Measurements from ENCODE around the gene EEIG1.

The EEIG1 gene

DNA sequence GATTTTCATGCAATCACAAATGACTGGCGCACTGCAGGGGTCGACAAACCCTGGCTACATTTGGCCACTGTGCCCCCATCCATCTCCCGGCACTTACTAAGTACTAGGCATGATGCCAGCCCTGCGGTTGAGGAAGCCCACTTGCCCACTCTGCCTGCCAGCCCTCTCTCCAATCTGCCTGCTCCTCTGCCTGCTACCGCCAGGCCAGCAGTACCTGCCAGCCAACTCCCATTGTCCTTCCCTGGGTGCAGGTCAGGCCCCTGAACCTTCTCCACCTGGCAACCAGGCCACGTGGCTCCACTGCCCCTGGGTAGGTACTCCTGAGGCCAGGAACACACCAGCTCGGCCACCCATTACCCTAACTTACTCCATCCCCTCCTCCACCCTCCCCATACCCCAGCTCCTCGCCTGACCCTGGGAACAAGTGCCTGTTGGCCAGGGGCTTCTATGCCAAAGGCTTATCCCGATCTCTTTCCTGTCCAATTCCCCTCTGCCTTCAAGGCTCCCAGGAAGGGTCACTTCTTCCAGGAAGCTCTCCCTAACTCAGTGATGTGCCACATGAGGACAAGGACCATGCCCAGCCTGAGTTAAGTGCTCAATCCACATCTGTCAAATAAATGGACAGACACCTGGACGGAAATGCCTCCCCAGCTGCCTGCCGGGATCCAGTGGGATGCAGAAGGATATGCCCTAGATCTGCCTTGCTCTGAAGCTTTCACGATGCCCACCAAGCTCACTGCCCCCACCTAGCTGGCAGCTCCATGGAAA, 6.6 kb downstream of the EEIG1 start:
- peak; percentile 72 for DNase-seq

DNA sequence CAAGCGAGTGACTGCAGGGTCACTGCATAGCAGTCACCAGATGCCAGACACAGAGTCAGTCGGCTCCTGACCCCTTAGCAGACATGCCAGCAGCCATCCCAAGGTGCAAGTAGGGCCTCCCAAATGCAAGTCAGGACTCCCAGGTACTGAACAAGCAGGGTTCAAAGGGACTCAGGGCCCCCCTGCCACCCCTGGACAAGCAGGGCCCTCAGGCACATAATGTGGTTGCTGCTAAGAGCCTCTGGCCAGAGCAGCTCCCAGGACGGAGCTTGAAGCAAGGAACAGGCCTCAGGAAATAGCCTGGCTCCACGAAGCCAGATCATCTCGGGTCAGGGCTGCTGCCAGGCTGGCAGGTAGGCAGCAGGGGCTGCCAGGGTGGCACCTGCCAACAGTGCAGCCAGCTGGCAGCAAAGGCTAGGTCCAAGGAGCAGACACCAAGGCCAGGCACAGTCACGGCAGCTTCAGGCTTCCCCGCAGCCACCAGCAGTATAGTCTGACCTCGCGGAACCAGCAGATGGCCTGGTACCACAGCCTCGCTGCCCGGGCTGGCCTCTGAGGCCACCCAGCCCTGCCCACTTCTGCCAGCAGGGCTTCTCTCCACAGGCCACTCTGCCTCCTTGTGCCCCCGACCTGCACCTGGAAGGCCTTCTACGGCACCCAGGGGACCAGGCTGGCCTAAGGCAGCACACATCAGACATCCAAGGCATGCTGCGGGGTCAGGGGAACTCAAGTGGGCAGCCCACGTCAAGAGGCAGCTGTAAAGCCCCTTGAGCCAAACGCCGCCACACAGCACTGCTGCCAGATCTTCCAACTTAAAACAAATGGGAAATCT, 7.4 kb downstream of the EEIG1 start:
- peak; percentile 61 for DNase-seq

DNA sequence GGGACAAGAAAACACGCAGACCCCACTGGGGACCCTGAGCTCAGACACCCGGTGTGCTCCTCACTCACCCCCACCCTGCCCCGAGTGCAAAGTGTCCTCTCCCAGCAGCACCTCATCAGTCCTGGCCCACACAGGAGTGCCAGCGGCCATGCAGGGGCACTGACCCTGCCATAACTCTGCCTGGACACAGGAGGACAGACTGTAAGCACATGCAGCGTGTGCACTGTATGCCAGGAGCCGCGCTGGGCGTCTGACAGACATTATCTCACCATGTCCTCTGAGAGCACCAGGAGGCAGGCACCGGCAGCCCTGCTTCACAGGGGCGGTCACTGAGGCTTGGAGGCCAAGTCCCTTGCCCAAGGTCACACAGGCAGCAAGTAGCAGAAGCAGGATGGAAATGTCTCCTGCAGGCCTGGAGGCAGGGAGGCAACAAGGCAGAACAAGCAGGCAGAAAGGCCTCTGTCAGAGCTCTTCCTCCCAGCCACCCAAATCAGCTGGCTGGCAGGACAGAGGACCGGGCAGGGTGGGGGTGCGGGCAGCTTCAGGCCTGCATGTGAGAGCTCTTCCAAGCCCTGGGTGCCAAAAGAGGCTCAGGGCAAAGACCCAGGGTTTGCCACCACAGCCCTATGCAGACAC, 8.4 kb downstream of the EEIG1 start:
- no peak for DNase-seq

DNA sequence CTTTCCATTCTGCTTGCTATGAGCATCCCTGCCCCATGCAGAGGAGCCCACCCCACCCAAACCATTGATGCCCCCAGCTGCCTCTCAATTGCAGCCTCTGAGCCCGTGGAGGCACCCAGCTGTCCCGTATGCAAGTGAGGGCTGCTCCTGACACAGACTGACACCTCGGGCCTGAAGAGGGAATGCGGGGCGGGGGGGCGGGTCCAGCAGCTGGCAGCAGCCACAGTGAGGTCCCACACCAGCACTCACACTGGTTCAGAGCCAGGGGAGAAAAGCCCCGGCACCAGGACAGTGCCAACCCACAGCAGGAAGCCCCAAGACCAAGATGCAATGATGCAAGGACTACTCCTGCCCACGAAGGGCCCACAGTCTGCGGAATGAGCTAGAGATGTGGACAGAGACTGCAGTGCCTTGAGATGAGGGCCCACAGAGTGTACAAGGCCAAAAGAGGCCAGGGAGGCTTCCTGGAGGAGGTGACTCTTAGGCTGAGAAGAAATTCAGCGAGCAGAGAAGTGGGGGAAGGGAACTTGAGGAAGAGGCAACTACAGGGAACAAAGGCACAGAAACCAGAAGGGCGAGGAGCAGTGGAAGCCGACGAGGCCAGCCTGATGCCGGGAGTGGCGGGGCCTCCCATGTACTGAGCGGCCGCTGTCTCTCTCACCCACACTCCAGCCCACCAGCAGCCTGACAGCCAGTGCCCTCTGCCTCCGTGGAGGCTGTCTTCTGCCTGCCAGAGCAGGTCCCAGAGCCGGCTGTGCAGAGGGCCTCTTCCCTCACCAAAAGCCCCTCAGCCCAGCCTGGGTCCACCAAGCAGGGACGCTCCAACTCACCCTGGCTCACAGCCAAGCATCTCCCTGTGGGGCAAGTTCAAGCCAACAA, 9.2 kb downstream of the EEIG1 start:
- no peak for DNase-seq

DNA sequence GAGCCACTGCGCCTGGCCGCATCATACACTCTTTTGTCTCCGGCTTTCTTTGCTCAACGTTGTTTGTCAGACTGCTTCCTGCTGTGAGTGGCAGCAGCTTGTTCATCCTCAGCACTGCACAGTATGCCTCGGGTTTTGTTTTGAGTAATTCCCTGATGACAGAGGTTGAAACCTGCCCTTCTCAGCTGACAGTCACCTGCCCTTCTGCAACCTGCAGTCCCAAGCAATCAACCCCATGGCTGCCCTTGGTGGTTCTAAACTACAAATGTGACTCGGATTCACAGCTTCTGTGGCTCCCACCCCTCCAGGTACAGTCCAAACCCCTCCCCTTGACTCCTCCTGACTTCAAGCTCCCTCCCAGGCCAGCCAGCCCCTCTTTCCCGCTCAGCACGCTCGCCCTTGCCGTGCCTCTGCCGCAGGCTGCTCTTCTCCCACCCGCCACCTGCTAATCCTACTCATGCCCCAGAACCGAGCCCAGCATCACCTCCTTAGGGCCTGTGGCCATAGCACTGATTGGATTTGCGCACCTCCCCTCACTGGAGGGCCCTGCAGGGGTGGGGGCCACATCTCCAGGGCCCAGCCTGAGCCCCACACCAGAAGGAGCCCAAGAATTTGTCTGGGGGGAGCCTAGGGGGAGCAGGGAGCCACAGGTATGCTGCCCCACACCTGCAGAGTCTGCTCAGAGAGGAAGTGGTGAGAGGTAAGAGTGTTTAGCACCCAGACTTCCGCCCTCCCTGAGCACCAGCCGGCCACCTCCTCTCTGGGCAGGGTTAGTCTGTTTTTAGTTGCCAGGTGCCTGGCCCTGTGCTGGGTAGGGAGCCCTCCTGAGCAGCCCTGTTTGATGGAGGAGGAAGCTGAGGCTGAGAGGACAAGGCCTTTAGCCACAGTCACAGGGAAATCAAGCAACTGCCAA, 10.1 kb downstream of the EEIG1 start:
- DNase-seq: peak; percentile 36

DNA sequence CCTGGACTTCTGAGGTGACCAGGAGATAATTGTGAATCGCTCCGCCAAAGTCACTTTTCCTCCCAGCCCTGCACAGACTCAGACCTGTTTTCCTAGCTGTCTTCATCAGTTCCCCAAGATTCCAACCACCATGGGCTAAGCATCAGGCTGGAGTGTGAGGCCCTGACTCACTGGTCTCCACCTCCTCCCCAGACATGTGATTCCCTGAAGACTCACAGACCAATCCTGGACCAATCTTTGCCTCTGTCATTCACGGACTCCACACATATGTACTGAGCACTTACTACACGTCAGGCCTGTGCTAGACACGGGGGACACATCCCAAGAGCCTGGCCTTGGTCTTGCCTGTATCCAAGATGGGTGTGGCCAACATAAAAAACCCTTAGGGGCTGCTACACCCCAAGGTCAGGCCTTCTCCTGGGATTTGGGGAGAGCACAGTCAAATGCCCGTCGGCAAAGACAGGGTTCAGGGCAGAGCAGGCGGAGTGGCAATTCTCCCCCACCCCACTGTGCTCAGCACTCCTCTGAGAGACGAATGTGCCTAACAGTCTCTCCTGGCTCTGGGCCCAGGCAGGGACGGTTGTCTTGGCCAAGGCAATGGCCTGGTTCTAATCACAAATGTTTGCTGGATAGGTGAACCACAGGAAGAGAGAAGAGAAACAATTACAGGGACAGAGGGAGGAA, 11.9 kb downstream of the EEIG1 start:
- DNase-seq: peak; percentile 68

DNA sequence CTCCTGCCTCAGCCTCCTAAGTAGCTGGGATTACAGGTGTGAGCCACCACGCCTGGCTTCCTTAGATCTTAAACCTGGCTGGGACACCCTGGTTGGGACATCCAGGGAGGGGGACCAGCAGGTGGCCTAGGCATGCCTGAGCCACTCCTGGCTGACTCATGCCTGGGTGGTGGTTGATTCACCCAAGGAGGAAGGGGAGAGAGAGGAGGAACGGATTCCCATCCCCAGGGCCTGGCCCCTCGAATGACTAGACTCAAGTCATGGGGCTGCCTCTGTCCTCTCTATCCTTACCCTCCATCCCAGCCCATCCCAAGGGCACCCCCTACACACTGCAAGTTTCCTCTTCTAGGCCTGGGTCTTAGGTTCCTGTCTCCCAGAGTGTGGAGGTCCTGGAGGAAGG, 12.7 kb downstream of the EEIG1 start:
- DNase-seq: no peak

DNA sequence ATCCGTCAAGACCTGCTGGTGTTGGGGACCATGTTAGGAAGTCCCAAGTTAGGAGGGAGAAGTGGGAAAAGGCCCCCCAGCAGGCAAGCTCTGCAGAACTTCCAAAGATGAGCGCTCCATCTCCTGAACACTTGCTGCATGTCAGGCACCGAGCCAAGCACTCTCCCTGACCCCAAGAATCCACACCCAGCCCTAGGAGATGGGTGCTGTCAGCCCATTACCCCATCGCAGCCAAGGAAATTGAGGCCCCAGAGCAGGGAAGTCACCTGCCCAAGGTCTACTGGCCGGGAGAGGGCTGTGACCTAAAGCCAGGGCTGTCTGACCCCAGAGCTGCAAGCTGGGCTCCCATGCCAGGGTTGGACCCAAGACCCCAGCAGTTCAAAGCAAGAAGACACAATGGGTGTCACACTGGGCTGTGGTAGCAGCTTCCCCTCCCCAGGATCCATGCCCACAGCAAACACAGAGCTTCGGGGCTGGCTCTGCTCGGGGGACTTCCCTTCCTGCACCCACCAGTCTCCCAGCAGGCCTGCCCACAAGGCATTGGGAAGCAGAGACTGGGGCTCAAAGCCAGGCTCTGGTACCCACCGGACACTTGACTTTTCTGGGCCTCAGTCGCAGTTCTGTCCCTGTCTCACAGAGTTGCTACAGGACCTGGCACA, 13.5 kb downstream of the EEIG1 start:
- DNase-seq: no peak

DNA sequence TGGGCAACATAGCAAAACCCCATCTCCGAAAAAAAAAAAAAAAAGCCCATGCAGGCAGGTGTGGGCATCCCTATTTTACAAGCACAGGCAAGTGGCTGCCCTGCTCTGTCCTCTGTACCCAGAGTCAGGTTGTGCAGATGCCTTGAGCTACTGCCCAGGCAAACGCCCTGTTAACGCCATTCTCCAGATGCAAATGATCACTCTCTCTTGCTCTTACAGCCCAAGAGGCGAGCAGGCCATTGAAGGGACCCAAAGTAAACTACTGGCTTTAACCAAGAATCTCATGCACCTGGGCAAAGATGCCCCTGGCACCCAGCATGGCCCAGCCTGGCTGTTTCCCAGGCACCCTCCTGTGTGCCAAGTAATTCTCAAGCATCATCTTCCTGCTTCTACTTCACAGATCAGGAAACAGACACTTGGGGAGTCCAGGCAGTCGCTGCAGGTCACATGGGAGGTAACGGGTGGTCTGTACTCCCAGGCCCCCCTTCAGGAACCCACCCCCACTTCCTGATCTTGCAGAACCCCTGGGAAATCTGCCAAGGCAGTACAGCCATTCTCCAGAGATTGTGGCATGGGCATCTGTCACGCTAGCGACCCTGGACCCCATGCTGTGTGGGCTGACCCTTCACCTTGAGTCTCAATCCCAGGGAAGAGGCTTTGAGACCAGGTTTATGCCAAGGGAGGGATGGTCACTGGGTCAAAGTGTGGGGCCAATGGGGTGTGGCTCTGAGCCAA, 14.2 kb downstream of the EEIG1 start:
- DNase-seq: peak; percentile 42

DNA sequence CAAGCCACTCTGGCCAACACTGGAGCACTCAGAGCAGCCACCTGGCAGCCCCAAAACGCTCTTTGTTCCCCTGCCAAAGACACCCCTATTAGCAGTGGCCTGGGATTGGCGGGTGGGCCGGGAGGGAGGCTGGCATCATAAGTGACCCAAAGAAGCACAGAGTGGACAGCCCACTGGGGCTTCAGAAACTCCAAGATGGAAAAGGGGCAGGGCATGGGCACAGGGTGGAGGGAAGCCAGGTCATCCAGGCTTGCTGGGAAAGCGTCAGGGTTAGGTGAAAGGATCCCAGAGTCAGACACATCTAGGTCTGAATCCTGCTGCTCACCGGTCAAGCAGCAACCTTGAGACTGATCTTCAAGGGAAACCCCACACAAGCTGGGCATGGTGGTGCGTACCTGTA, 14.8 kb downstream of the EEIG1 start:
- DNase-seq: no peak

DNA sequence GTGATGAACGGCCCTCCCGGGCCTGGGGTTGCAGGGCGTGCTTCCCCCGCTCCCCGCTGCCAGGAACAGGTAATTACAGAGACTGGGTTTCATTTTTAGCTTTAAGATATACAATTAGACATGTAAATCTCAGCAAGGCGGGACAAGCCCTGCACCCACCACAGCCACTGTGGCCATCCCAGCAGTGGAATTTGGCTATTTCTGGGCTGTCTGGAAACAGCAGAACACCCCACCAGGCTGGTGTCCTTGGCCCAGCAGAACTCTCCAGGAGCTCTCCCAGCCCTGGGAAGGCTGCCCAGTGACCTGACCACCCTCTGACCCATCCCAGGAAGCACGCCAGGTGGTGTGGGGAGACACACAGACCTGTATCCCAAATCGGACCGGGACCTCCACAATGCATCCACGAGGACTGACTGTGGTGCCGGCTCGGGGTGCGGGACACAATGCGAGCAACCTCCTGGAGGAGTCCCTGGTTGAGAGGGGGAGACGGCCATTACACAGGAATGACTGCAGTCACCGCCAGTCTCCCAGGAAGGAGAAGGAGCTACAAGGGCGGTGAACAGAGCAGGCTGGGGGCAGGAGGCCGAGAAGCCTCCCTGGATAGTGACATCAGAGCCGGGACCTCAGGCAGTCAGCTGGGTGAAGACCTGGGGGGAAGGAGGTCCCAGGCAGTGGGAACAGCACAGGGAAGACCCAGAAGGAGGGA, 17.3 kb downstream of the EEIG1 start:
- no peak for DNase-seq

DNA sequence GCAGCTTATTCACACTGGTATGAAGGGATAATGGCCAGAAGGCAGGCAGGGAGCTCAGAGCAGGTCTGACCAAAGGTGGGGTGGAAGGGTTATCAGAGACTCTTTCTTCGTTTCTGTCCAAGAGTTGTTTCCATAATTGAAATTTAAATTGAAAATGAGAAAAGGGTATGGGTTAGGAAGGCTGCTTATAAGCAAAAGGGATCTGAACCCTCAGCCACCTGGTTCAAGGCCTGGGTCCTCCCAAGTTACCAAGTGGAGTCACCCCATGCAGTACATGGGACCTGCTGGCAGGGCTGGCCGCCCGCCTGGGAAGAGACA, 17.8 kb downstream of the EEIG1 start:
- DNase-seq: no peak

DNA sequence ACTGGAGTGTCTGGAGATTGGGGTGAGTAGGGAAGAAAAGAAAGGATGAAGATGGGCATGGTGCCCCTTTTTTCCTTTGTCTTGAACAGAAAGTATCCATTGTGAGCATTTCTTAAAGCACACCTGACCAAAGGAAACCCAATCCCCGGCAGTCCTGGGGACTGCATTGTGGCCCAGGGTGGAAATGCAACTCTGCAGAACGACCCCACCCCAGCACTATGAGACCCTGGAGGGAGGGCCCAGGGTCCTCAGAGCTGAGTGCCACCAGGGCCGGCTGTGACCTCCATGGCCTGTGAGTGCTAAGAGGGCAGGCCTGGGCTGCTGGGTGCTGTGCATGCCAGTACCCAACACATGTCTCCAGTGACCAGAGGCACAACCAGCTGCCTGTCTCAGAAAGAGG, 18.5 kb downstream of the EEIG1 start:
- DNase-seq: no peak

DNA sequence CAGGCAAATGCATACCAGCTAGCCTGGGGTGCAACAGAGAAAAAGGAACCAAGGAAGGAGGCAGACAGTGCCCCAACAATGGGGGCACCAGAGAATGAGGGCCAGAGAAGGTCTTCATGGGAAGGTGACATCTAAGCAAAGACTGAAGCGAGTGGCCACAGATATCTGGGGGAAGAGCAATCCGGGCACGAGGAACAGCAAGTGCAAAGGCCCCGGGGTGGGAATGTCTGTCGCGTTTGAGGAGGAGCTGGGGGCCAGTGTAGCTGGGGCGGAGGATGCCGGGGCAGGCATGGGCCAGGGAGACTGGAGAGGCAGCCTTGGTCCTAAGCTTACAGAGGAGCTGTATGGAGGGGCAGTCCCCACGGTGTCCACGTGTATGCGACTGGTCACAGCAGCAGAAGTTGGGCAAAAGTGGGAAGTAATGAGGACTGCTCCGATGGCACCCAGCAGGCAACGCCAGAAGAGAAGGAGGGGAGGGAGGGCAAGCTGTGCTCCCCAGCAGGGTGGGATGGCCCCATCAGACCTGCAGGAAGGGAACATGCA, 19.1 kb downstream of the EEIG1 start:
- no peak for DNase-seq

DNA sequence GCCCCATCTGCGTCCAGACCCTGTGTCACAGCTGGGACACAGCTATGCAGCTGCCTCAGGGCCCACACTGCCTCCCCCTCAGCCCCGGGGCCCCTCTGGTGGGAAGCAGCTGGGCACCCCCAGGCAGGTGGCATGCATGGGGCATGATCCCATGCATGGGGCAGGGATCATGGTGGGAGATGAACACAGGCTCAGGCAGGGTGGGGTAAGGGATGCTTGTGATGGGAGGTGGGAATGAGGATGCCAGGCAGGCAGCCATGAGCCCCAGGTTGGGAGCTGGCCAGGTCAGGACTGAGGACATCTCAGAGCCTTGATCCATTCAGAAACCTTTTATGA, 19.7 kb downstream of the EEIG1 start:
- DNase-seq: no peak

DNA sequence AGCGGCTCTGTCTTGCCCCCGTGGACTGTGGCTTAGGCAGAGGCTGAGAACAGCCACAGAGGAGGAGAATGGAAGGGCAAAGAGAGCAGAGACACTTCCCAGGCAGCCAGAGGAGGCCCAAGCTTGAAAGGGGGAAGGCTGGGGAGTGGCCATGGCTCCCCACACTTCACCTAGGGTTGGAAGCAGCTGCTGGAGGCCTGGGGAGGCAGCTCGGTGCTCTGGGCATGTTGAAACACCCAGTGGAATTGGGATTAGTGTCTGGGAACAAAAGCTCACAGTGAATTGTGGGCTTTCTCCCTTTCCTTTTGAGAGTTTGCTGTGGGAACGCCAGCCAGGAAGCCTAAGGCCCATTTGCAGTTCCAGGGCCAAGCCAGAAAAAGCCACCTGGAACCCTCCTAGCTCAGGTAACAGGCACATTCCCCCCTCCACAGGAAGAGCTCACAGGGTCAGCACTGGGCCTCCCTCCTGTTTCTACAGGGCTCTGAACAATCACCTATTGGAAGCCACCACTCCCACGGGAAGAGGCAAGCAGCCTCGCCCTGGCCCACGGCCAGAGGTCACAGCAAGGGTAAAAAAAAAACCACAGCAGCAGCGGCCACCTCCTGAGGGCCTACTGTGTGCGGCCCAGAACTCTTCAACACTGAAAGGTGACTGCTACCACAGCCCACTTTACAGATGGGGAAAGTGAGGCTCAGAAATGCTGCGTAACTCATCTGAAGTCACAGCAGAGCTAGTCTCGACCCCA, 20.2 kb downstream of the EEIG1 start:
- no peak for DNase-seq

DNA sequence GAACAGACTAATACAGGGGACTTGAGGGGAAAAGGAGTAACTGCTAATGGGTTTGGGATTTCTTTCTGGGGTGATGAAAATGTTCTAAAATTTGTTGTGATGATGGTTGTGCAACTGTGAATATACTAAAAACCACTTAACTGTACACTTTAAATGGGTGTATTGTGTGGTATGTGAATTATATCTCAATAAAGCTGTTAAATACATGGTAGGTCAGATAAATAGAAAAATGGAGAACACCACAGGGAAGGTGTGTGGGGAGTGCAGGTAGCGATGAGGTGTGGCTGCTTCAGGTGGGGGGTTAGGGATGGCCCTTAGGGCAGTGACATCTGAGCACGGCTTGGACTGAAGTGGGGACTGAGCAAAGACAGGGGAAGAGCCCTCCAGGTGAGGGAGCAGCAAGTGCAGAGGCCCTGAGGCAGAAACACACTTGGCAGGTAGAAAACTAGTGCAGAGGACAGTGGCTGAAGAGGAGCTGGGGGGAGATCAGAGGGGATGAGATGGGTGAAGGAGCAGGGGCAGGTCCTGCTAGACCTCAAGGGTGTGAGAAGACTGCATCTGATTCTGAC, 20.9 kb downstream of the EEIG1 start:
- no peak for DNase-seq

DNA sequence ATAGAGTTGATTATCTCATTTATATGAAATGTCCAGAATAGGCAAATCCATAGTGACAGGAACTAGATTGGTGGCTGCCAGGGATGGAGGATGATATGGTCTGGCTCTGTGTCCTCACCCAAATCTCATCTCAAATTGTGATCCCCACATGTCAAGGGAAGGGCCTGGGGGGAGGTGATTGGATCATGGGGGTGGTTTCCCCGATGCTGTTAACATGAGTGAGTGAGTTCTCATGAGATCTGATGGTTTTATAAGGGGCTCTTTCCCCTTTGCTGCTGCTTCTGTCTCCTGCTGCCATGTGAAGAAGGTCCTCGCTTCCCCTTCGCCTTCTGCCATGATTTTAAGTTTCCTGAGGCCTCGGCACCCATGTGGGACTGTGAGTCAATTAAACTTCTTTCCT, 21.4 kb downstream of the EEIG1 start:
- DNase-seq: no peak

All from NCI-H1092 (cell line).